Left hindlimb (tissue), 1 donor: ENCODE measurements around the gene FAM131C.
"Not testable (repeated sequence)": the region's sequence is repeated elsewhere in the genome, so short reads cannot be mapped to it uniquely, and the experiment has no call there.

Source experiments
- DNase-seq: peaks from one replicate; pipeline ENCODE4 v3.0.0-alpha.2; 2018

The FAM131C gene

DNA sequence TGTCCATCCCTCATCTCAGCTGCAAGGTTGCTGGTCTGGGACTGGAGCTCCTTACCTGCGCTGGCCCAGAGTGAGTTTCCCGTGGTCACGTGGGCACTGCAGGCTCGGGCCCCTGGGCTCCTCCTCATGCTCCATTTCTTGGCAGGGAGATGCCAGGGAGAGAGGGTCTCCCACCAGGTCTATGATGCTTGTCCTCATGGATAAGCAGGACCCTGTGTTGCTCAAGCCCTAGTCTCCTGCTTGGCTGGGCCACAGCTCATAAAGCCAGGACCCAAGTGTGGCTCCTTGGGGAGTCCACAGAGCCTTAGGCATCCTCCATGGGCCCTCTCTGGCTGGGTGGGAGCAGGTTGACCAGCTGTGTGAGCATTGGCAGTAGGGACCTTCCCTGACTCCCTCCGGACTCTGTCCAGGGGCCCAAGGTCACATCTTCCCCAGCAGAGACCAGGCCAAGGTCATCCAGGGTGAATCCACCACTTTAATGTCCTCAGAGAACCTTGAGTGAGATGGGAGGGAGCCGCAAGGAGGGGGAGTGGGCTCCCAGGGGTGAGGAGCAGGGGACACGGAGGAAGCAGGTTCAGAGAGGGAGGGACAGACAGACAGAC is 16.0 kb downstream of the FAM131C start:
- not testable (repeated sequence) for DNase-seq

DNA sequence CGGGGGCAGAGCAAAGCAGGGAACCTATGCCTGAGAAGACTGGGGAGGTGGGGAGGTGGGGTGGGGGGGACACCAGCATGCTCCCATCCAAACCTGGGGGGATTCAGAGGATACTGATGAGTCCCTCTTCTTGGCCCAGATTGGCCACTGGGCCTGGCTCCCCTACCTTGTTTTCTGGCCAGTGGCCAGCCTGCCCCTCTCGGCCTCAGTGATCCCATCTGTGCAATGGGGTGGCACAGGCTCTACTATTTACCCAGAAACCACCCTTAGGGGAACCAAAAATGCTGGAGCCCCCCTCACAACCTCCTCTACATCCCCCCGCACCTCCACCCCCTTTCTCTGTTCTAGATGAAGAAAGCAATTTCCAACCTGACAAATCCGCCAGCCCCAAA is 16.9 kb downstream of the FAM131C start:
- not testable (repeated sequence) for DNase-seq

GRCh38 chr1:16055613-16056520 is 17.6 kb downstream of the FAM131C start:
- peak; percentile 84 for DNase-seq

DNA sequence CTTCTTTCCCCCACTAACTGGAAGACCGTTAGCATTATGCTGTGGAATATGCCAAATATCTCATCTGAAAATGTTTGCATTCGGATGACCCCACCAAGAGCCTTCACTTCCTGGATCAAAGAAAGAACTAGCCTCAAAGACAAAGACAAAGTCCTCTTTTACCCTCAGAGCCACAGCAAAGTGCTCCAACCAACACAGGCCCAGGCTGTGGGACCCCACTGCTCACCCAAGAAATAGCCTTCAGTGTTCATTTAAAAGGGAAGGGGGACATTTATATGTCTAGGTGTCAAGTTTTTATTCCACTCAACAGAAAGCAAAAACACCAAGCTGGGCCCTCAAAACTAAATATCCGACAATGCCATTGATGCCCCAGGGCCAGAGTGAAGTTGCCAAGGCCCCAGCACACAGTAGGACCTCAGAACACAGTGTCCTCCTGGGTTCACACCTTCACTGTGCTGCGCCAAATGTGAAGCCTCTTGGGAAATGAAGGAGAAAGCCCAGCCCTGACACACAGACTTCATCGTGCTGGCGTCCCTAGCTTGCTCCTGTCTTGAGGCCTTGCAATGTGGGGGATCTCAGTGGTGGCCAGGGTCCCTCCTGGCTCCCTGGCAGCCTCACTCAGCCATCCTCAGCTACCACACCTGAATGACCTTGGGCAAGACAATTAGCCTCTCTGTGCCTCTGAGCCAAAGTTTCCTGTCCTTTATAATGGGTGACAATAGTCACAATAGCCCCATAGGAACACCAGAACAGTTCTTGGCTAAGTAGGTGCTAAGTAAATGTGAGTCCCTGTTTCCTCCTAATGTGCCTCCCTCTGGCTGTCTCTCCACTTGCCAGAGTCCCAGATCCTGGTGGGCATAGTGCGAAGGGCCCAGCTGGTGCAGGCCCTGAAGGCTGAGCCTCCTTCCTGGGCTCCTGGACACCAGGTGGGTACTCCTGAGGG is 18.6 kb downstream of the FAM131C start:
- no peak for DNase-seq

- no peak for DNase-seq
These were observed 19.5 kb downstream of the FAM131C start for GRCh38 chr1:16053781-16054502.

DNA sequence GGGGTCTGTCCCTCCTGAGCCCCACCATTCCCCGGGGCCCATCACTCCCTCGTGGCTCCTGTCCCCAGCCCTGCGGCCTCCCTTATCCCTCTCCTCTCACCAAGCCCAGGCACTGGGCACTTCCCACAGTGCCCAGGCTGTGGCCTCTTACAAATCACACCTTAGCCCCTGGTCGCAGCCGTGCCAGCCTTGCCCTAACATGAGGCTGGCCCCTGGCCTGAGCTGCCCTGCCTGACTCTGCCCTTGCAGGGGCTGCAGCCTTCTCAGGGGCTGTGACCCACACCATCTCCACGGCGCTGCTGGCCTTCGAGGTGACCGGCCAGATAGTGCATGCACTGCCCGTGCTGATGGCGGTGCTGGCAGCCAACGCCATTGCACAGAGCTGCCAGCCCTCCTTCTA is 21.5 kb downstream of the FAM131C start:
- not testable (repeated sequence) for DNase-seq

DNA sequence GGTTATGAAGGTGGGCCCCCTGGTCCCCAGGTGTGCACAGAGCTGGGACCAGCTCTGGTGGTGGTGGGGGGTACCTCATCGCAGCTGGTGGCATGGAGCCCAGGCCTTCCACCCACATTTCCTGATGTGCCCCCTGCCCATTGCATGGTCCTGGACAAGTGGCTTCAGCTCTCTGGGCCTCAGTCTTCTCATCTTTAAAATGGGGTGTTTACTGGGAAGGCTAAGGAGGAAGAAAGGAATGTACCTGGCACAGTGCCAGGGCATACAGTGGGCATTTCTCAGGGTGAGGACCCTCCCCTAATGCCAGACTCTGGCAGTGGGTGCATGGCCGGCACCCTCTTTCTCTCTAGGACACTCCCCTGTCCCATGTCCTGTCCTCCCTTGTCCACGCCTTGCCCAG is 22.4 kb downstream of the FAM131C start:
- no peak for DNase-seq

DNA sequence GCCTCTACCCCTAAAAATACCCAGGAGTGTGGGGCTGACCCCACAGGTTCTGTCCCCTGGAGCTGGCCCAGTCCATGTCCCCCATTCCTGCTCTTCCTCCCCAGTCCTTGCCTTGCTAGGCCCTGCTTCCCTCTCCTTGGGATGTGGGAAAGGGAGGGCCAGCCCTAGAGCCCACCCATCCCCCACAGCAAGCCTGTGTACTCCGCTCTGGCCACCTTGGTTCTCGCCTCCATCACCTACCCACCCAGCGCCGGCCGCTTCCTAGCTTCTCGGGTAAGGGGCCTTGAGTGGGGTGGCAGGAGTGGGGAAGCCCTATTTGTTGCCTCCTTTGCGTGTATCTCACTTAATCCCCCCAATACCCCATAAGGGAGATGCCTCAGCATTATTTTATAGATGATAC is 23.1 kb downstream of the FAM131C start:
- DNase-seq, result no peak

DNA sequence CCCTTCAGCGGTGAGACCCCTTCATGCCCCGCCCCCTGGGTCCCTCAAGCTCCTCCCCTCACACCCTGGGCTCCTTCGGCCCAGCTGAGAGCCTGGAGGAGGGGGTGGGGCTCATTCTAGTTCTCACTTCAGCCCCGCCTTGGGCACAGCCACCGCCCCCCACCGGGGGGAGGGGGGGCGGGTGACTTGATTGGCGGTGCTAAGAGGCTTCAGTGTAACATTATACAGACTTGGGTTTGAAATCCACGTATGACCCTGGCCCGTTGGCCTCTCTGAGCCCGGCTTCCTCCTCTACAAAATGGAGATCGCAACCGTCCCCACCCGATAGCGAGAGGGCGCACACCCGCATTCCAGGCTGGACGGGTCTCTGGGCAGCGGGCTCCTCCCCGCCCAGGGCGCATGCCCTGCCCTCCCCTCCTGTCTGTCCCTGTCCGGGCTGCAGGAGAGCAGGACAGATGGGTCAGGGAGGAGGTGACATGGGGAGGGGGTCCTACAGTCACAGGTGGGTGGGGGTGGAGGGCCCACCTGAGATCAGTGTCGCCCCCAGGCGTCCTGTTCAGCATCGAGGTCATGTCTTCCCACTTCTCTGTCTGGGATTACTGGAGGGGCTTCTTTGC is 24.8 kb downstream of the FAM131C start:
- peak; percentile 75 for DNase-seq

GRCh38 chr1:16047791-16048475 is 25.5 kb downstream of the FAM131C start:
- no peak for DNase-seq

DNA sequence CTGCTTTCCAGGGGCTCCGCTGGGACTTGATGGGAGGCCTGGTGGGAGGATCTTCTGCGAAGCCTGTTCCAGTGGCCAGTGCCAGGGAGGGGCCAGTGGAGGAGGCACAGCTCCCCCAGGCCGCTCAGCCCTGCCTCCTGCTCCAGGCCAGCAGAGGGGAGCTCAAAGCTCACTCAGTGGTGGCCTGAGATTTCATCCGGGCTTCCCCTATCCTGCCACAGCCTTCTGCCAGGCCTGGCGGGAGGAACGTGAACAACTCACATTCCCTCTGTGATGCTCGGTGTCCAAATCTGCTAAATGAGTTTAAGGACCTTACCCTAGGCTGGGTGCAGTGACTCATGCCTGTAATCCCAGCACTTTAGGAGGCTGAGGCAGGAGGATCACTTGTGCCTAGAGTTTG is 26.6 kb downstream of the FAM131C start:
- no peak for DNase-seq

DNA sequence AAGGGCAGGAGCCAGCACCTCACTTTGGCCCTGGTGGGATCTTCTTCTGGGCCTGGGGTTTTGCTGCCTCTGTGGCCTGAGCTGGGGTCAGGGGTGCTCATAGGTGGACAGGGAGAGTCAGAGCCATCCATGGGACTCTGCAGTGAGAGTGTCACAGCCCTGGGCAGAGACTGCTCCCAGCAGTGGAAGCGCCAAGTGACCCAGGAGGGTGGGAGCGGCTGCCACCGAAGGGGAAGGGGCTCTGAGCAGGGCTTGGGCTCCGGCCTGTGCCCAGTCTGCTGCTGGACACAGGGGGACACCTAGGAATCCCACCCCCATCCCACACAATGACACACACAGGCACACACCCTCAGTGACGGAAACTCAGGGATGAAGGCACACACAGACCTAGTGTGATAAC is 29.5 kb downstream of the FAM131C start:
- DNase-seq, result no peak

DNA sequence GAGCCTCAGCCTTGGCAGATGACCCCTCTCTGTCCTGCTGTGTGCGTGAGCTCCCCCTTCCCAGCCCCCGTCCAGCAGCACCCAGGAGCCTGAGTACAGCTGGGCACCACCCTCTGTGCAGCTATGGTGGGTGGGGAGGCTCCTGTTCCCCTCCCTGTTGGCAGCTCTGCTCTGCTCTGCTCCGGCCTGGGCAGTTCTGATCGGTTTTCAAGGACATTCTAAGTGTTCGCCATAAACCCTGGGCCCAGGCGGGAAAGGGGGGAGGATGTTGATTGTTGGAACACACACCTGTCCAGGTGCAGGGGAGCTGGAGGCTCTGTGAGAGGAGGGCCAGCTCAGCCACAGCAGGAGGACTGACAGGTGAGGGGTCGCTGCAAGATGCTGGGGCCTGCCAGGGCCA is 29.9 kb downstream of the FAM131C start, which contains the start of gene CLCNKB:
Gene CLCNKB, plus strand, starts transcription at position 262 of the 400 bp plus-strand sequence. CDS start 711 bp downstream, outside the sequence.
- DNase-seq, result no peak

DNA sequence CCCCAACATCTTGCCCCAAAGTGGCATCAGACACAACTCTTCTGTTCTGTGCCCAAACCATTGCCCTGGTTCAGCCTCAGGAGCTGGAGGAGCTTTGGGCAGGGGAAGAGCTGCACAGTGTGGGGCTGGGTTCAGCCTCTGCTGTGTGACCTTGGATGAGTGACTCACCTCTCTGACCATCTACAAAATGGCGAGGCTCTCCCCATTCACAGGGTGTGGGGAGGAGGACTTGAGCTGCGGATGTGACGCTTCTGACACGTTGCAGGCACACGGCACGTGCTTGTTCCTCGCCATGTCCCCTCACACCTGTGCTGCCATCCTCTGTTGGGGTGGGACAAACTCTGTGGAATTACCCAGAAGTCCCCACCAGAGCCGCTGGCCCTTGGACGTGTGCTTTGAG is 30.8 kb downstream of the FAM131C start:
- not testable (repeated sequence) for DNase-seq

- no peak for DNase-seq
These were observed 31.4 kb downstream of the FAM131C start for GRCh38 chr1:16042096-16042495.

DNA sequence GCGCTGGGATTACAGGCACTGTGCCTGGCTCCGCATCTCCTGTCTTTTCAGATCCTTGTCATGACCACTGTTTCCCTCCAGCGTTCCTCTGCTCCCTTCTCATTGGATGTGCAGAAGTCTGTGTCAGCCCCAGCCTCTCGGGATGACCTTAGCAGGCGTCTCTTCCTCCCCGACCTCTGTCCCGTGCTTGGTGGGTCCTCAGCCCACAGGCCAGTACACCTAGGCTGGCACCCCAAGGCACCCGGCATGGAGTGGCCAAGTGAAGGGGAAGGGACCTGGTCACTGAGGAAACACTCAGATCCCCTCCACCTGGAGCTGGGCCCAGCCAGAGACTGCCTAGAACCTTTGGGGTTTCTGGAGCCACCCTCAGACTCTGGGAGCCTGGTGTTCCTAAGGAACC is 32.3 kb downstream of the FAM131C start:
- no peak for DNase-seq

GRCh38 chr1:16039871-16040270 is 33.6 kb downstream of the FAM131C start:
- not testable (repeated sequence) for DNase-seq

DNA sequence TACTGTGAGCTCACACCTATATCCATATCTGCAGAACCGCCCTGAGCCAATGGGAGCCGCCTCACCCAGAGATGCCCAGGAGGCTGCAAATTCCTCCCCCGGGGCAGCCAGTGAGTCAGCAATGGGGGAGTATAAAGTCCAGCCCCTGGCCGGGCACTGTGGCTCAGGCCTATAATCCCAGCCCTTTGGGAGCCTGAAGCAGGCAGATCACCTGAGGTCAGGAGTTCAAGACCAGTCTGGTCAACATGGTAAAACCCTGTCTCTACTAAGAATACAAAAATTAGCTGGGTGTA is 34.9 kb downstream of the FAM131C start:
- no peak for DNase-seq

- DNase-seq, result not testable (repeated sequence)
These were observed 37.0 kb downstream of the FAM131C start for GRCh38 chr1:16036461-16036860.

GRCh38 chr1:16033103-16033632 is 40.3 kb downstream of the FAM131C start:
- DNase-seq, result not testable (repeated sequence)
